Stimulated activated CD4-positive, alpha-beta T cell treated with anti-CD3 and anti-CD28 coated beads, Interleukin-4, amount 100 ng/mL, for 24 hours (primary cell): ENCODE results near the gene UBFD1.
A peak's percentile ranks its signal among the peaks of the same experiment; 100 is the strongest.
"Not testable (repeated sequence)": the region's sequence is repeated elsewhere in the genome, so short reads cannot be mapped to it uniquely, and the experiment has no call there.

Experiments used
- DNase-seq: peaks from one replicate; pipeline ENCODE4 v3.0.0-alpha.2; 2020

UBFD1 gene

GRCh38 chr16:23556881-23557778 lies at the start of gene UBFD1, which contains the start of gene EARS2:
UBFD1 (plus strand) TSS chr16:23557727; CDS start chr16:23557743, 16 bp downstream.
EARS2 (minus strand) TSS chr16:23557350; CDS start chr16:23557343, 7 bp downstream.
- peak; percentile 99 for DNase-seq

- no peak for DNase-seq
Measured at GRCh38 chr16:23508589-23509440, 48.7 kb upstream of the UBFD1 start.

GRCh38 chr16:23509441-23509754 lies 48.1 kb upstream of the UBFD1 start:
- no peak for DNase-seq

- peak; percentile 20 for DNase-seq
Measured at GRCh38 chr16:23509782-23510163, 47.8 kb upstream of the UBFD1 start.

- DNase-seq = peak; percentile 81
Measured at GRCh38 chr16:23510164-23510914, 47.2 kb upstream of the UBFD1 start, which contains the start of gene GGA2. GGA2 (minus strand) TSS chr16:23510494; CDS start chr16:23510411, 83 bp downstream.

GRCh38 chr16:23510915-23511270 lies 46.6 kb upstream of the UBFD1 start:
- DNase-seq = not testable (repeated sequence)

- no peak for DNase-seq
Measured at GRCh38 chr16:23511731-23512130, 45.8 kb upstream of the UBFD1 start.

GRCh38 chr16:23512168-23512695 lies 45.3 kb upstream of the UBFD1 start:
- DNase-seq = no peak

GRCh38 chr16:23514381-23515152 lies 43.0 kb upstream of the UBFD1 start:
- peak; percentile 20 for DNase-seq

GRCh38 chr16:23515881-23516280 lies 41.6 kb upstream of the UBFD1 start:
- no peak for DNase-seq

- no peak for DNase-seq
Measured at GRCh38 chr16:23516366-23517137, 41.0 kb upstream of the UBFD1 start.

- DNase-seq = no peak
Measured at GRCh38 chr16:23518435-23518891, 39.1 kb upstream of the UBFD1 start.

- DNase-seq = no peak
Measured at GRCh38 chr16:23519282-23519681, 38.2 kb upstream of the UBFD1 start.

- no peak for DNase-seq
Measured at GRCh38 chr16:23520500-23520899, 37.0 kb upstream of the UBFD1 start.

- no peak for DNase-seq
Measured at GRCh38 chr16:23521037-23521743, 36.3 kb upstream of the UBFD1 start.

GRCh38 chr16:23521965-23522364 lies 35.6 kb upstream of the UBFD1 start:
- no peak for DNase-seq

- DNase-seq = no peak
Measured at GRCh38 chr16:23523321-23523720, 34.2 kb upstream of the UBFD1 start.

GRCh38 chr16:23523876-23524385 lies 33.6 kb upstream of the UBFD1 start:
- no peak for DNase-seq

- DNase-seq = no peak
Measured at GRCh38 chr16:23524886-23525285, 32.6 kb upstream of the UBFD1 start.
